Body of pancreas (tissue), 4 donors: ENCODE measurements around the gene ANKRD11. TPM values are rescaled to one million over a fixed set of nuclear protein-coding genes. Genes with fewer than 3 reads are reported as not detected.

Experiments
- ATAC-seq: fragments of 150-250 bp; one replicate; pipeline ENCODE4 v1.9.1; 2016
- DNase-seq, 4 donors: peaks; one replicate each; pipeline ENCODE4 v3.0.0-alpha.2; 2019
- H3K27ac ChIP-seq, 4 donors: fragments of 200-600 bp; sonication (generic); 1 replicate in 3 of 4; 2 replicates in 1 of 4; pipeline versions ENCODE4 v1.5.1 to v1.6.1; 2016 to 2019; ENCODE audit warnings: mild to moderate bottlenecking in 1 of 4, mixed read lengths in 1 of 4, moderate library complexity in 1 of 4
- H3K27me3 ChIP-seq, 2 donors: fragments of 200-600 bp; sonication (generic); one replicate each; pipeline ENCODE4 v1.6.0; 2016; ENCODE audit warnings: mild to moderate bottlenecking in 1 of 2
- H3K36me3 ChIP-seq, 2 donors: fragments of 200-600 bp; sonication (generic); replicated peaks in 1 of 2; 2 replicates each; pipeline ENCODE4 v1.5.1; 2016; ENCODE audit warnings: low read depth in 2 of 2; ENCODE audit not compliant: insufficient read depth in 1 of 2
- H3K4me1 ChIP-seq: fragments of 200-600 bp; sonication (generic); one replicate; pipeline ENCODE4 v1.6.0; 2016
- H3K4me3 ChIP-seq, 2 donors: fragments of 200-600 bp; sonication (generic); 1 replicate in 1 of 2; 2 replicates in 1 of 2; pipeline ENCODE4 v1.5.1; 2016 to 2019
- H3K9me3 ChIP-seq, 3 donors: fragments of 200-600 bp; sonication (generic); 1 replicate in 2 of 3; 2 replicates in 1 of 3; pipeline ENCODE4 v1.5.1; 2016
- POLR2A ChIP-seq, 3 donors: fragments of 450-650 bp; IDR thresholded peaks; one replicate each; pipeline ENCODE4 v1.6.1; 2016; ENCODE audit warnings: antibody characterized with exemption in 3 of 3, mild to moderate bottlenecking in 2 of 3
- WGBS, 2 donors: methylation state at CpG; one replicate each; pipeline ENCODE4 v1.1.5; 2017; 5-methylcytosine and 5-hydroxymethylcytosine counted together
- intact Hi-C: fragments of 100-400 bp; cut with DNase I; formaldehyde crosslinking; loops from one replicate; pipeline ENCODE4 v1.15.1; 2023
- total RNA-seq, 2 donors: library from RNA; depleted of rRNA; stranded (reverse); fragments of >200 nt; gene quantifications; one replicate each; pipeline ENCODE4 v1.1.0, GENCODE V29; 2016
- TF ChIP-seq, protein P1 (sequence below), 7 experiments: fragments of 450-650 bp in 4 of 7; fragments of 200-600 bp in 3 of 7; sonication (generic) in 3 of 7; IDR thresholded peaks; one replicate each; pipeline ENCODE4 v1.5.1; 2016 to 2019; ENCODE audit warnings: antibody characterized with exemption in 7 of 7

The ANKRD11 gene
- total RNA-seq, 2 donors from 2014 or later = 52.1 to 97.9 TPM

GRCh38 chr16:89366561-89367537, 123.5 kb downstream of the ANKRD11 start:
- no peaks in the 10 kb centered on the region for H3K9me3 ChIP-seq
- no peaks in the 10 kb centered on the region for H3K36me3 ChIP-seq
- 81 to 87% methylated on average over 23 to 34 of the region's 37 CpGs for WGBS, 2 donors
- TF ChIP-seq, protein P1, sequence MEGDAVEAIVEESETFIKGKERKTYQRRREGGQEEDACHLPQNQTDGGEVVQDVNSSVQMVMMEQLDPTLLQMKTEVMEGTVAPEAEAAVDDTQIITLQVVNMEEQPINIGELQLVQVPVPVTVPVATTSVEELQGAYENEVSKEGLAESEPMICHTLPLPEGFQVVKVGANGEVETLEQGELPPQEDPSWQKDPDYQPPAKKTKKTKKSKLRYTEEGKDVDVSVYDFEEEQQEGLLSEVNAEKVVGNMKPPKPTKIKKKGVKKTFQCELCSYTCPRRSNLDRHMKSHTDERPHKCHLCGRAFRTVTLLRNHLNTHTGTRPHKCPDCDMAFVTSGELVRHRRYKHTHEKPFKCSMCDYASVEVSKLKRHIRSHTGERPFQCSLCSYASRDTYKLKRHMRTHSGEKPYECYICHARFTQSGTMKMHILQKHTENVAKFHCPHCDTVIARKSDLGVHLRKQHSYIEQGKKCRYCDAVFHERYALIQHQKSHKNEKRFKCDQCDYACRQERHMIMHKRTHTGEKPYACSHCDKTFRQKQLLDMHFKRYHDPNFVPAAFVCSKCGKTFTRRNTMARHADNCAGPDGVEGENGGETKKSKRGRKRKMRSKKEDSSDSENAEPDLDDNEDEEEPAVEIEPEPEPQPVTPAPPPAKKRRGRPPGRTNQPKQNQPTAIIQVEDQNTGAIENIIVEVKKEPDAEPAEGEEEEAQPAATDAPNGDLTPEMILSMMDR (IDR thresholded peaks at IDR 0.05) = no peak
- no peak for TF ChIP-seq POLR2A (IDR thresholded peaks at IDR 0.05)
- H3K4me3 ChIP-seq = no peak overlapping the region
- peaks cover 58% of the 10 kb centered on the region for H3K4me1 ChIP-seq
- no peak overlapping the region for H3K27ac ChIP-seq
- no peak for ATAC-seq
- DNase-seq = peak in 1 of 4 donors; percentile 31
- H3K27me3 ChIP-seq = no peaks in the 10 kb centered on the region
- intact Hi-C loops = no loop called here

- no peaks in the 10 kb centered on the region for H3K36me3 ChIP-seq
- H3K4me3 ChIP-seq = no peak overlapping the region
- intact Hi-C loops = no loop called here
- no peak for DNase-seq
- H3K9me3 ChIP-seq = no peaks in the 10 kb centered on the region
- no peak for ATAC-seq
- H3K27ac ChIP-seq = no peak overlapping the region
- H3K27me3 ChIP-seq = no peaks in the 10 kb centered on the region
- no peak for TF ChIP-seq POLR2A (IDR thresholded peaks at IDR 0.05)
- TF ChIP-seq, protein P1 (IDR thresholded peaks at IDR 0.05) = no peak
- peaks cover 65% of the 10 kb centered on the region for H3K4me1 ChIP-seq
- WGBS, 2 donors = 98 to 99% methylated on average over 5 of the region's 5 CpGs
Observed at GRCh38 chr16:89365996-89366395, 124.4 kb downstream of the ANKRD11 start.

GRCh38 chr16:89365044-89365467, 125.3 kb downstream of the ANKRD11 start:
- no peak for DNase-seq
- 33 to 38% methylated on average over 2 of the region's 2 CpGs for WGBS, 2 donors
- Histone ChIP-seq H3K36me3 (no peaks in the 10 kb centered on the region), H3K27me3 (no peaks in the 10 kb centered on the region), H3K27ac (peak overlapping the region in 3 of 4 donors; percentile 36 to 70 (median 64)), H3K4me3 (no peak overlapping the region), H3K4me1 (peaks cover 73% of the 10 kb centered on the region), H3K9me3 (no peaks in the 10 kb centered on the region)
- no peak for TF ChIP-seq POLR2A (IDR thresholded peaks at IDR 0.05)
- TF ChIP-seq, protein P1 (IDR thresholded peaks at IDR 0.05) = no peak
- no peak for ATAC-seq
- intact Hi-C loops = no loop called here

GRCh38 chr16:89364606-89365005, 125.8 kb downstream of the ANKRD11 start:
- TF ChIP-seq, protein P1 (IDR thresholded peaks at IDR 0.05) = no peak
- TF ChIP-seq POLR2A (IDR thresholded peaks at IDR 0.05) = no peak
- no peaks in the 10 kb centered on the region for H3K9me3 ChIP-seq
- DNase-seq (peak; percentile 58 to 74 (median 69)), ATAC-seq (peak; percentile 73)
- intact Hi-C loops = no loop called here
- no peaks in the 10 kb centered on the region for H3K27me3 ChIP-seq
- no peaks in the 10 kb centered on the region for H3K36me3 ChIP-seq
- peaks cover 73% of the 10 kb centered on the region for H3K4me1 ChIP-seq
- peak overlapping the region; percentile 31 to 70 (median 50) for H3K27ac ChIP-seq
- no peak overlapping the region for H3K4me3 ChIP-seq
- WGBS, 2 donors = 10 to 25% methylated on average over 7 to 8 of the region's 8 CpGs
